ENCODE results near the gene NFYC. TPM values are rescaled to one million over a fixed set of nuclear protein-coding genes. Genes with fewer than 3 reads are reported as not detected.

NFYC gene
- total RNA-seq, 2 donors from 2014 or later, result 62.5 TPM

DNA sequence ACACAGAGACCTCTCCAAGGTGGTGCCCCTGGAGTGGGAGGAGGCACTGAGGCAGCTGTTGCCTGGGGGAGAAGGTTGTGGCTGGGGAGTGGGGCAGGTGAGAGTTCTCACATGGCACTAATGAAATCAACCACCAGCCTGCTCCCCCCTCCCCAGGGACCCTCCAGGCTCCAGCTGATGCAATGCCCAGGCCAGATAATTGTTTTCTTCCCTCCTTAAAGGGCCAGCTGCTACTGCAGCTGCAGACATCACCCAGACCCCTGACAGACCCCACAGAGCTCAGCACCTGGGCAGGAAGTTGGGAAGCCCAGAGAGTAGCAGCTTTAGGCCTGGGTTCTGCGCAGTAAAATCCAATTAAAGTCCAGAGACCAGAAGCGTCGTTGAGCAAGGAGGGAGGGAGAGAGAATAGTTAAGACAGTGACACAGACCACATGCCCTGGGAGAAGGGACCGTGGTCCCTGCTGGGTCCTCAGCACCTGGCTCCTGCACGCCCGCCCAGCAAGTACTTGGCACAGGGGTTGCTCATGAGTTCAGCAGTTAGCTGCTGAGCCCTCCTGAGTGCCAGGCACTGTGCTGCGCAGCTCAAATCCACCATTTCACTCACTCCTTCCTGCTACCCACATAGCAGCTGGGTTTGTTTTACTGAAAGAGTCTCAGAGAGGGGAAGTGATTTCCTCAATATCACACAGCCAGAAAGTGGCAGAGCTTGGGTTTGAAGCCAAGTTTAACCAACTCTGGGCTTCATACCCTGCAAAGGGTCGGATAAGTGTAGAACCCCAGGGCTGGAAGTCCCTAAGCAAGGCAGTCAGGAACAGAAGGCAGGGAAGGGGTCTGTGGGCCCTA is 28.0 kb upstream of the NFYC start:
- DNase-seq, result no peak
- ATAC-seq, result no peak

DNA sequence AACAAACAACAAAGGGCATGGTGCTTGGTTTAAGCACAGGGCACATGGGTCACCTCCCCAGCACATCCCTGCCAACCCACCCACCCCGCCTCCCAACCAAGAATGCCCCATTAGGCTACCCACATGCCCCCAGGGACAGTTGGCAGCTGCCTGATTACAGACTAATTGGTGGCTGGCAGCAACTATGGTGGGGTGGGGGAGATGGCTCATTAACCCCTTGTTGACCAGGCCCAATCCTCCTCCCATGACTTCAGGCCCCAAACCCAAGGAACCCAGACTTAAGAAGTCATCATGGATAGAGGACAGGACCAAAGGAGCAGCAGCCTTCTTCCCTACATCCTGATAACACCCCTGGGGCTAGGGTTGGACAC is 27.4 kb upstream of the NFYC start:
- no peak for DNase-seq
- intact Hi-C loops (cut with DNase I, micrococcal nuclease), result loop anchor here in 1 of 2 donors (10.0 kb wide), 1 partner anchor 49 kb away; no protein-coding TSS in a partner anchor
- no peak for ATAC-seq

More for the DNA sequence above, 28.0 kb upstream of the NFYC start:
- intact Hi-C loops (cut with DNase I, micrococcal nuclease), result loop anchor here in 1 of 2 donors (10.0 kb wide), 1 partner anchor 49 kb away; no protein-coding TSS in a partner anchor

DNA sequence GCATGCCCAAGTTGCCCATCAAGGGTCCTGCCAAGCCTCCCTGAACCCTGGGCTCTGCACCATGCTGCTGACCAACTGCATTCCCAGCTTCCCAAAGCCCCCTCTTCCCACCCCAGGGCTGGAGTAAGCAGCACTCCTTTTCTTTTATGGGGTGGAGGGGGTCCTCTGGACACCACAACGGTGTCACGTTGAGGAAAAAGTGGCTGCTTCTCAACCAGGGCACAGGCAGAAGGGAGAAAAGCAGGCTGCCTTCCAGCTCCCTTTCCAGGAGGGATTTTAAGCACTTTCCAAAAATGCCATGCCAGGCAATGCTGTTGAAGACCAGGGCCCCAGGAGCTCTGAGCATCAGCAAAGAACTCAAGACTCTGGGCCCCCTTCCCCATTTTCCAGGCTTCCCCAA is 26.7 kb upstream of the NFYC start:
- ATAC-seq, result no peak
- no peak for DNase-seq
- intact Hi-C loops (cut with DNase I, micrococcal nuclease), result loop anchor here in 1 of 2 donors (10.0 kb wide), 1 partner anchor 50 kb away; no protein-coding TSS in a partner anchor

DNA sequence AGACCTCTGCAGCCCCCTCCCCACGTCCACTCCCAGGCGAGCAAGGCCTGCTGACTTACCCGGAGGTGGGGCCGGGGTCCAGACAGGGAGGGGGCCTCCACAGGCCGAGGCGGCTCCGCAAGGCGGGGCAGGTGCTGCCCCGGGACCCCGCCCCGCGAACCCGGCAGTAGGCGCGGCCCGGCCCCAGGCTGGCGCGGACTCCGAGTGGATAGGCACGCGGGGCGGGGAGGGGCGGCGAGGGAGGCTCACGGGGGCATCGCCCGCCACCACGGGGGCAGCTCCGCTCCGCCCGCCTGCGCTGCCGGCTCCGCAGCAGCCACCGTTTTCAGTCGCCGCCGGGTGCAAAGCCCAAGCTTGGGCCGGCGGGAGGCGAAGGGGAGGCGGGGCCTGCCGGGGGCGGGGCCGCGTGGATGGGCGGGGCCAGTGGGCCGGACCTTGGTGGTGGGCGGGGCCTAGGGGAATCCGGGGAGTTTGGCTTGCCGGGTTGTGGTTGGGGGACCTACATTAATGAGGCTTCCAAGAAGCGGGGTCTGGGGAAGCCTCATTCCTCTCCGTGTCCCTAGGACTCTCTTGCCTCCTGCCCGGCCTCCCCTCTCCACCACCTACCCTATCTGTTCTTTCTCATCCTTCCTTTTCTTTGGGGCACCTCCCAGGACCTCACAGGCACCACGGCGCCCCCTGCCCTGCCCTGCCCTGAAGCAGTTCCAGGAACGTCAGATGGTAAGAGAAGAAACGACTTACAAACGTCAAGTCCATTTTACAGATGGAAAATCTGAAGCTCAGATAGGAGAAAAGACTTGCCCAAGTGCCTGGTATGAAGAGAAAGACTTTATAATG is 26.0 kb upstream of the NFYC start, which contains the start of gene RIMS3:
RIMS3 (minus strand) TSS at position 348 of the 837 bp plus-strand sequence. CDS start 23,757 bp downstream, outside the sequence.
- DNase-seq (peak; percentile 71 to 86), ATAC-seq (peak; percentile 90)
- intact Hi-C loops (cut with DNase I, micrococcal nuclease), result loop anchor here in 1 of 2 donors (10.0 kb wide), 1 partner anchor 51 kb away; no protein-coding TSS in a partner anchor

DNA sequence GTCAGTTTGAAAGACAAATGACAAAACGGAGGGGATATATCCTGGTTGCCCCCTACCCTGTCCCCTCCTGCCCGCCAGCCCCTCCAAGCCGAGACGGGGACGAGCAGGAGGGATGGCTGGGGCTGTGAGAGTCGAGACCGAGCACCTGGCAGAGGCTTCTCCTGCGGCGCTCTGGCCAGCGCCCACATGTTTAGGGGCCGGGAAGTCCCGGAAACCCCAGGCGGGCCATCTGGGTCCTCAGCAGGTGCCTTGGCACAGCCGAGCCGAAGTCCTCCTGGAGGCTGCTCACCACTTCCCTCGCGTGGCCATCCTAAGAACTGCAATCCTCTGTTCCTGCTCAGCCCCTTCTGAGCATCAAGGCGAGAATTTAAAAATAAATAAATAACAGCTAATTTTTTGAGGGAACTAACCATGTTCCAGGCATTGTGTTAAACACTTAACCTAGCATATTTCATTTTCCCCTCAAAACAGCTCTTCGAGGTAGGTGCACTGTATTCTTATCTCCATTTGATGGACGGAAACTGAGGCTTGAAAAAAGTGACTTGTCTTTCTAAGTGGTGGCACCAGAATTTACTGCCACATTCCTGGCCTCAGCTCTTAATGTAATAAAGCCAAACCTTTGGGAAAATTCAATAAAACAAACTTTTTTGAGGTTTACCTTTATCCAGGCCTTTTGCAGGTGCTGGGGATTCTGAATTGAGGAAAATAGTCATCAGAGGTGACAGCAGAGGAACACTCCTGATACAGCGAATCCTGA is 22.6 kb upstream of the NFYC start:
- intact Hi-C loops (cut with DNase I, micrococcal nuclease), result loop anchor here in 1 of 2 donors (10.0 kb wide), 1 partner anchor 54 kb away; no protein-coding TSS in a partner anchor
- peak; percentile 59 for ATAC-seq

DNA sequence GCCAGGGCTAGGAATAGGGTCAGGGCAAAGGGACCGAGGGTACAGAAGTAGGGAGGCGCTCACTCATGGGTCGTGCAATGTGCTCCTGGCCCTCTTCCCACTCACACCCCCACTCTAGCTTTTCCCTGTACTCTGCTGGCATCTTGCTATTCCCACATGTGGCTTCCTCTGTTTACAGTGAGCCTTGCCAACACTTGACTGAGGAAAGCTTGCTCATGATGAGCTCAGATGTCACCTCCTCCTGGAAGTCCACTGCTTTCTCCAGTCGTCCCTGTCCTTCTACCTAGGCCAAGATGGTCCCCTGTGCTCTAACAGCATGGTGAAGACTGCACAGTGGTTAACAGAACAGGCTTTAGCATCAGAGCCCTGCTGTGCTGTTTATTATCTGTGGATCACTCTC is 18.1 kb upstream of the NFYC start:
- intact Hi-C loops (cut with DNase I, micrococcal nuclease), result no loop called here
- no peak for ATAC-seq
- DNase-seq, result no peak

More for the DNA sequence above, 22.6 kb upstream of the NFYC start:
- DNase-seq, result peak; percentile 81 to 88

DNA sequence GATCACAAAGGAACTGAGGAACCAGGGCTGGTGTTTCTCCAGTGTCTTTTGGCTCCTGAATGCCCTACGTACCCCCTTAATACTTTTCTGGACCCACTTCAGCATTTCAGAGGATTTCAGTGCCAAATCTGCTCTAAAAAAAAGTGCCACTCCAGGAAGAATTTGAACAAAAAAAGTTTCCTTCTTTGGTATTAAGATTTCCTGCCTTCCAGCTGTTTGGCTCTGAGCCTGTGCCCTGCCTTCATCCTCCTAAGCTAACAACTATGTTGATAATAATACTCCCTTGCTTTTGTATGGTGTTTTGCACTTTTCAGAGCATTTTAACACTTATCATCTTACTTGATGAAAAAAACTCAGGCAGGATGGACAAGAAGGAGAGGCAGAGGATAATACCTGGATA is 15.0 kb upstream of the NFYC start:
- DNase-seq (no peak), ATAC-seq (no peak)
- intact Hi-C loops (cut with DNase I, micrococcal nuclease), result no loop called here

DNA sequence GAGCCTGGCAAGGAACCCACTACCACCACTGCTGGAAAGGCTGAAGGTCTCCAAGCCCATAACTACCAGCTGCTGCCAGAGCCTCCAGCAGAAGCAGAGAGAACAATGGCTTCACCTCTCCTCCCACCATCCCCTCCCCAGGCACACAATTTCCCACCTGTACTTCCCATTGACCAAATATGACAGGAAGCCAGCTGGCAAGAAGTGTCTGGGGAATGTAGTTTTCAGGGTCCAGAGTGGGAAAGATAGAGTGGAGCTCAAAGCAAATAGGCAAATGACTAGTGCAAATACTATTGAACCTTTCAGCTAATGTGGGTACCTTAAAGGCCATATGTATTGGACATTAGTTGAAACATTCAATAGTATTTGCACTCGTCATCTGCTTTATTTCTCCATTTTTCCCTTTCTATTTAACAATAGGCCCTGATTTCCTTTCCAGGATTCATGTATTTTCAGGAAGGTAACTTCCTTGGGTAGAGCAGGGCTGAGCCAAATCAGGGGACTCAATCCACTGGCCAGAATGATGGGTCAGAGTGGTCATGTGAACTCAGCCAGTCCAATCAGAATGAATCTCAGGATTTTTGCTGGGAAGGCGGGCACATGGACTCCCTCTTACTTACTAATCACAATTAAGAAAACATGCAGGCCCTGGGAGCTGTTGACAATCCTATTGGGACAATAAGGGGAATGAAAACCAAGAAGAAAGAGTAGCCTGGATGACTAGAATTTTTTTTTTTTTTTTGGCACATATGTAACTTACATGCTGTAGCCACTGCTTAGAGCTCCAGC is 12.1 kb upstream of the NFYC start:
- ATAC-seq (no peak), DNase-seq (no peak)
- intact Hi-C loops (cut with DNase I, micrococcal nuclease), result no loop called here

DNA sequence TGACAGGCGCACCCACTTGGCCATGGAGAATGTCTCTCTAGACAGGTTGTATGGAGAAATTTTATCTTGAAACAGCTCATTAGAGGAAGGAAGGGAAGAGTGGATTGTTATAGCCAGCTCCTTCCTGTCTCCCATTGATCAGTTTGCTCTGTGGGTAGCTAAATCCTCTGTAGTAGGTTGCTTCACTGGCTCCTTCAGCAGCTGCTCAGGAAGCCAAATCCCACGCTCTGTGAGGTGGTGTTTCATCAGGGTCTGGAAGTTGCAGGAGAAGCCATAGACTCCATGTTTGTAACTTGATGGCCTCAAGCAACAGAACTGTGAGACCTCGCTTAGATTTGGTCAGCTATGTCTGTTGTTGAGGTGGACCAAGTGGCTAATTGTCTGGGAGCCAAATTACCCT is 6.8 kb upstream of the NFYC start:
- intact Hi-C loops (cut with DNase I, micrococcal nuclease), result no loop called here
- ATAC-seq, result no peak
- no peak for DNase-seq

DNA sequence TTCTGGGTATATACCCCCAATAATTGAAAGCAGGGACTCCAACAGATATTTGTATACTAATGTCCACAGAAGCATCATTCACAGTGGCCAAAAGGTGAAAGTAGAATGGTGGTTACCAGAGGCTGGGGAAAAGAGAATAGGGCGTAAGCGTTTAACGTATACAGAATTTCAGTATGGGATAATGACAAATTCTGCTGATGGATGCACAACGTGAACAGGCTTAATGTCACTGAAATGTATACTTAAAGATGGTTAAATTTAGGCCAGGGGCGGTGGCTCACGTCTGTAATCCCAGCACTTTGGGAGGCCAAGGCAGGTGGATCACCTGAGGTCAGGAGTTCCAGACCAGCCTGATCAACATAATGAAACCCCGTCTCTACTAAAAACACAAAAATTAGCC is 4.4 kb upstream of the NFYC start:
- intact Hi-C loops (cut with DNase I, micrococcal nuclease), result no loop called here
- DNase-seq, result no peak
- ATAC-seq, result no peak

DNA sequence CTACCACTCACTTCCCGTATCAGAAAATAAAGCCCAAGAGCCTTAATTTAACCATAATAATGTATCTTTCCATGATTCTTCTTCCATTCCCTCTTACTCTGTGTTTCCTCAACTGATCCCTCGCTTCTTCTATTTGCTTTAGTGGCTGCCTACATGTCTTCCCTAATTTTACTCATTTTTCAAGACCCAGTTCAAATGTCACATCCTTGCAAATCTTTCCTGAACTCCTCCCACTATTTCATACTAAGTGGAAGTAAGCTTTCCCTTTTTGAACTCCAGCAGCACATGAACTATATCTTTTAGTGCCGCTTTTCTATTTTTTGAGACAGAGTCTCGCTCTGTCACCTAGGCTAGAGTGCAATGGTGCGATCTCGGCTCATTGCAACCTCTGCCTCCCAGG is 3.8 kb upstream of the NFYC start:
- intact Hi-C loops (cut with DNase I, micrococcal nuclease), result no loop called here
- DNase-seq, result no peak
- no peak for ATAC-seq

DNA sequence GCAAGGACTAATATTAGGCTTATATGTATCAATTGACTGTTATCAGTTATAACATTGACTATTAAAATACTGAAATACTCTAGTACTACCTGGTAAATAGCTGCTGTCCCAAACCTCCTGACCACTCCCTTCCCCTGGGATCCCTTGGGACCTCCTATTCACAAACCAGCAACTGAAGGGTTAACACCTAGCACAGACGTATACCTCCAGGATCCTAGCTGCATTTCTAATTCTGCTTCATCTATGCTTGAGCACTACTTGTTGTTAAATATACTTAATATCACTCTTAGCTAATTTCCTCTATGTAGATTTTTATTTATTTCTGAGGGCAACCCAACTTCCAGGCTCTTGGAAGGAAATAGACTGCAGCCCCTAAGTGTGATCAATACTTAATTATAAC is 1.8 kb upstream of the NFYC start:
- intact Hi-C loops (cut with DNase I, micrococcal nuclease), result no loop called here
- DNase-seq, result no peak
- ATAC-seq, result no peak

DNA sequence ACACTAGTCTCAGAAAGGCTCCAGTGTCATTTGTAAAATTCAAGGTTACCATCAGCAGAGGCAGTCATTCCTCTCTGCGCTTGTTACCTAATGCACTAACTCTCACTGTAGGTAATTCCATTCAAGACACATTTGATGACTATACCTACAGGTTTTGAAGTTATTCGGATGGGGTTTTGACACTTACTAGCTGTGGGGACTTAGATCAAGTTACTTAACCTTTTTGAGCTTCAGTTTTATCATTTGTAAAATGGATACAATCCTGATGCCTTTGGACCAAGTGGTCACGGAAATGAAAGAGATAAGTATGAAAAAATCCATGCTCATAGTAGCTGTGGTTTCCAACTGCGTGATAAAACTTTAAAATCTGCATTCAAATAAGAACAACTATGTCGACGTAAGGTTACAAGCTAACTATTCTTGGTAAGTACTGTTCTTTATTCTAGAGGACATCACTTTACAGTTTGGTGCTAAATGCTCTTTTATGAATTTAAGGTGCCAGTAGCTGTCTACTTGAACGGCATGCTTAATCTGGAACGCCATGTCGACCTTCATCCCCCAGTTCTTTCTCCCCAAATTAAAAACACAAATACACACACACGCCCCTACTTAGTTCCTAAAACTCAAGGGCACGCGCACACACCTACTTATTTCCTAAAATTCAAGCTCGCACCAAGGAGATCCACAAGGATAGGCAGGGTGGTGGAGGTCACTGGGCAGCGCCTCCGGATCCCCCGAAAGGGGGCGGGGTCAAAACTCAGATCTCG is 550 bp upstream of the NFYC start:
- ATAC-seq (peak; percentile 12), DNase-seq (no peak)
- intact Hi-C loops (cut with DNase I, micrococcal nuclease), result no loop called here

DNA sequence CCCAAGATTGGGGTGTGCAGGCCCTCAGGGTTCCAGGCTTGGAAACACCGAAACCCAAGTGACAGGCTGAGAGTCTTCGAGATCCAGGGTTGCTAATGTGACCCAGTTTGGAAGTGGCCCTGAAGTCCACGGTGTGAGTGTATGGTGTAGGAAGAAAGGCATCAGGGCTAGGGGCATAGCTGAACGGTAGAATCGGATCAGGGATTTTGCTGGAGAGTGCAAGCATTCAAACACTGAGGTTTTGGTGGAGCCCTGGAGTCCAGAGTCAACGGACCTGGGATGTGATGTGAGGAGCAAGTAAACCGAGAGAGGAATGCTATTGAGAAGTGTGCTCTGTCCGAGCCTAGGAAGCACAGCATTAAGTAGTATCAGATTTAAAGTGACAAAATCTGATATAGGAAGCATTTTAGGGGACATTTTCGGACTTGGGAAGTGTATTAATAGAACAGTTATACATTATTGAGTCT is 958 bp downstream of the NFYC start:
- intact Hi-C loops (cut with DNase I, micrococcal nuclease), result no loop called here
- no peak for DNase-seq
- ATAC-seq, result peak; percentile 10

DNA sequence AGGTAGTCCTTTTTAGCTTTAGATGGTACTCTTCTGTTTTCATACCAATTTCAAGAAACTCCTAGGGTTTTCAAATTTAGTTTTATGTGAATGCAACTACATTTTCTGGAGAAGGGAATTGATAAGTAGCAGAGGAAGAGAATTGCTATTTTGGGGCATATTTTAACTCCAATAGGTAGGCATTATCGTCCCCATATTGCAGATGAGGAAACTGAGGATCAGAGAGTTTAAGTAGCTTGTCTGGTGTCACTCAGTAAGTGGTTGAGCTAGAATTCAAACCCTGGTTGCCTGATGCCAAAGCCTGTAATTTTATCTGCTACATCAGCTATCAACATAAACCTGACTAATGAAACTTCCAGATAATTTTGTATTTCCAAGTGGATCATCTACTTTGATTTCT is 1.9 kb downstream of the NFYC start:
- no peak for ATAC-seq
- no peak for DNase-seq
- intact Hi-C loops (cut with DNase I, micrococcal nuclease), result no loop called here

DNA sequence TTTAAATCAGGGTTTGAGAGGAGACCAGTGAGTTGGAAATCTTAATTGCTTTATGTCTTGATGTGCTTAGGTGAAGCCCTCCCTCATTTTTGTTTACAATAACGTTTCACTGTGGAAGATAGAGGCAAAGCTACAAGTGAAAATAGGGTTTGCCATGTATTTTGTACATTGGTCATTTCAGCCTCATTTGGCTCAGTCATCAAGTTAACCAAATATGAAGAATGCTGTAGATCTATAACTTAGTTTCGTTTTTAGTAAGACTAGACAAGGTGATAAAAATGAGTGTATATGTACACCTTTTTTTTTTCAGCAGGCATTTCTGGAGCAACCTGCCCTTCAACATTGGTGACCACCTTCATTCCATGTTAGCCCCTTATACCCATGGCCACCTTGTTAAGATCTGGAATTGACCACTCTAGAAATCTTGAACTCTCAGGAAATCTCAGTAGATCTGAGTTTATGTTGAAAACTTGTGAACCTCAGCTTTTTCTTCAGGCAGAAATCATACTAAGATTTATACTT is 2.9 kb downstream of the NFYC start:
- intact Hi-C loops (cut with DNase I, micrococcal nuclease), result no loop called here
- DNase-seq, result no peak
- ATAC-seq, result no peak

DNA sequence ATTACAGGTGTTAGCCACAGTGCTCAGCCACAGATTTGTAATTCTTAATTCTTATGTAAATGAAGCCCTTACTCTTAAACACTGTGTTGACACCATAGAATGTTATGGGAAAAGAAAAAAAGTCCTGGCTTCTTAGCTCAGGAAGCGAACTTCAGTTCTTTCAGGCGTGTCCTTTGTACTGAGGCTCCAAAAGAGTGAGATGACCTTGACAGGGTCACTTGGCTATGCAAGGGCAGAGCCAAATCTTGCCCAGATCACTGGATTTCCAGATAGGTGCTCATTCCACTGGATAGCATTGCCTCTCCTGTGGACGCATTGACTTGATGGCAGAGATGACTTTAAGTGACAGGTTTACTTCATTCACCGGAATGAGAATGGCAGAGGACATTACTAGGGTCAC is 4.8 kb downstream of the NFYC start:
- no peak for ATAC-seq
- intact Hi-C loops (cut with DNase I, micrococcal nuclease), result no loop called here
- DNase-seq, result no peak

All from left colon (tissue), 2 donors.